Measurements from ENCODE around the gene DNAJC5.

DNA sequence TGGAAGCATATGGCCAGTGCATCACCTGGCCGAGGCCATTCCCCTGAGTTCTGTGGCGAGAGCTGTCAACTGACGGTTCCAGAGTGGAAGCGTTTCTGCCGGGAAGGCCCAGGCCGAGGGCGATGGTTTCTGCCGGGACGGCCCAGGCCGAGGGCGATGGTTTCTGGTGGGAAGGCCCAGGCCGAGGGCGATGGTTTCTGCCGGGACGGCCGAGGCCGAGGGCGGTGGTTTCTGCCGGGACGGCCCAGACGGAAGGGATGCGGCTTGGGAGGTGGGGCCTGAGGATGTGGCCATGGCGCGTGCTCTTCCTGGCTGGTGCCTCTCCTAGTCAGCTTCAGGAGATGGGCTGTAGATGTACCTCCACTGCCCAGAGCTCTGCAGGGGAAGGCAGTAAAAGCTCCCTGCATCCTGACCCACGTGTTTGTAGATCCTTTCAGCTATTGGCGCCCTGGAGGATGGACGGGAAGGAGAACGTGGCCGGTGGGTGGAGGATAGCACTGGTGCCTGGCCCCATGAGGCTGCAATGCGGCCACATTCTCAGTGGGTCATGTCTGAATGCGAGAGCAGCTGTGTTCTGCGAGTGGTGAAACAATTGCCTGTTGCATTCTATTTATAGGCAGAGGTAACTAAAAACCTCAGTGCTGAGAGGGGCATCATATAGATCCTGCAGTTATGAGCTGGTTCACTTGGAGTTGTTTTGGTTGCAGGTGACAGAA lies 17.0 kb upstream of the DNAJC5 start:
- TF ChIP-seq, protein P1, sequence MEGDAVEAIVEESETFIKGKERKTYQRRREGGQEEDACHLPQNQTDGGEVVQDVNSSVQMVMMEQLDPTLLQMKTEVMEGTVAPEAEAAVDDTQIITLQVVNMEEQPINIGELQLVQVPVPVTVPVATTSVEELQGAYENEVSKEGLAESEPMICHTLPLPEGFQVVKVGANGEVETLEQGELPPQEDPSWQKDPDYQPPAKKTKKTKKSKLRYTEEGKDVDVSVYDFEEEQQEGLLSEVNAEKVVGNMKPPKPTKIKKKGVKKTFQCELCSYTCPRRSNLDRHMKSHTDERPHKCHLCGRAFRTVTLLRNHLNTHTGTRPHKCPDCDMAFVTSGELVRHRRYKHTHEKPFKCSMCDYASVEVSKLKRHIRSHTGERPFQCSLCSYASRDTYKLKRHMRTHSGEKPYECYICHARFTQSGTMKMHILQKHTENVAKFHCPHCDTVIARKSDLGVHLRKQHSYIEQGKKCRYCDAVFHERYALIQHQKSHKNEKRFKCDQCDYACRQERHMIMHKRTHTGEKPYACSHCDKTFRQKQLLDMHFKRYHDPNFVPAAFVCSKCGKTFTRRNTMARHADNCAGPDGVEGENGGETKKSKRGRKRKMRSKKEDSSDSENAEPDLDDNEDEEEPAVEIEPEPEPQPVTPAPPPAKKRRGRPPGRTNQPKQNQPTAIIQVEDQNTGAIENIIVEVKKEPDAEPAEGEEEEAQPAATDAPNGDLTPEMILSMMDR (IDR thresholded peaks at IDR 0.05 in 8 of 11, conservative IDR thresholded peaks at IDR 0.05 in 3 of 11), result no peak
- TF ChIP-seq POLR2A (IDR thresholded peaks at IDR 0.05), result no peak
